HepG2 (cell line): Measurements from ENCODE around the gene CLASP1. TPM values are rescaled to one million over a fixed set of nuclear protein-coding genes. Genes with fewer than 3 reads are reported as not detected.

Source experiments
- AKAP8 ChIP-seq: sonication (generic); formaldehyde crosslinking; IDR thresholded peaks from 2 replicates; pipeline ENCODE4 v1.5.1; 2020; ENCODE audit warnings: mild to moderate bottlenecking, missing genetic modification reagents
- CREM ChIP-seq, 2 experiments: sonication (generic) in 1 of 2; formaldehyde crosslinking in 1 of 2; IDR thresholded peaks; 2 replicates each; pipeline versions ENCODE4 v1.4.0 to v1.6.1; 2016 to 2020; ENCODE audit warnings: antibody characterized with exemption in 1 of 2, mild to moderate bottlenecking in 1 of 2, missing genetic modification reagents in 1 of 2
- DMAP1 ChIP-seq: IDR thresholded peaks from 2 replicates; pipeline ENCODE4 v1.6.1; 2016
- MBD4 ChIP-seq: IDR thresholded peaks from 2 replicates; pipeline ENCODE4 v1.6.1; 2012; ENCODE audit warnings: low read length, inconsistent platforms, borderline replicate concordance
- NKX3-1 ChIP-seq: sonication (generic); formaldehyde crosslinking; IDR thresholded peaks from 2 replicates; pipeline ENCODE4 v1.5.0; 2020; ENCODE audit warnings: missing genetic modification reagents
- PHF20 ChIP-seq: sonication (generic); formaldehyde crosslinking; IDR thresholded peaks from 2 replicates; pipeline ENCODE4 v1.5.0; 2020; ENCODE audit warnings: mild to moderate bottlenecking, missing genetic modification reagents
- XRCC5 ChIP-seq: fragments of 200-400 bp; formaldehyde crosslinking; optimal IDR thresholded peaks from 2 replicates; pipeline ENCODE3; 2017; ENCODE audit warnings: mild to moderate bottlenecking, low read length
- ZBTB38 ChIP-seq: sonication (generic); formaldehyde crosslinking; IDR thresholded peaks from 2 replicates; pipeline ENCODE4 v1.5.1; 2020; ENCODE audit warnings: mild to moderate bottlenecking, missing genetic modification reagents
- ZFX ChIP-seq: sonication (generic); formaldehyde crosslinking; IDR thresholded peaks from 2 replicates; pipeline ENCODE4 v1.4.0; 2020; ENCODE audit warnings: mild to moderate bottlenecking, low read depth, missing genetic modification reagents, moderate library complexity
- ZNF234 ChIP-seq: sonication (generic); formaldehyde crosslinking; conservative IDR thresholded peaks from 2 replicates; pipeline ENCODE4 v1.5.1; 2020; ENCODE audit warnings: mild to moderate bottlenecking, missing genetic modification reagents
- ZNF354B ChIP-seq: sonication (generic); formaldehyde crosslinking; IDR thresholded peaks from 2 replicates; pipeline ENCODE4 v1.8.0; 2022; ENCODE audit warnings: mild to moderate bottlenecking, missing genetic modification reagents
- ZNF616 ChIP-seq: sonication (generic); formaldehyde crosslinking; IDR thresholded peaks from 2 replicates; pipeline ENCODE4 v1.5.0; 2020; ENCODE audit warnings: low read depth, mild to moderate bottlenecking, missing genetic modification reagents
- ZNF878 ChIP-seq: sonication (generic); formaldehyde crosslinking; IDR thresholded peaks from 2 replicates; pipeline ENCODE4 v1.8.1; 2023; ENCODE audit warnings: mild to moderate bottlenecking, missing genetic modification reagents, moderate library complexity
- polyA plus RNA-seq, 8 experiments: library from polyadenylated mRNA; depleted of rRNA in 3 of 8; stranded (reverse) in 7 of 8; unstranded in 1 of 8; fragments of >200 nt; fragmentation: Illumina TruSeq in 4 of 8; extraction: Trizol in 4 of 8; gene quantifications; 2 replicates each; pipeline versions ENCODE4 v1.2.1 to v1.2.3, GENCODE V29; 2011 to 2016; ENCODE audit warnings: low read depth in 4 of 8, missing spikeins in 1 of 8, mixed read lengths in 1 of 8; ENCODE audit not compliant: insufficient read depth in 1 of 8
- total RNA-seq, 5 experiments: library from RNA; depleted of rRNA; stranded (reverse); fragments of >200 nt; fragmentation: Illumina TruSeq; extraction: Trizol; gene quantifications; 2 replicates each; pipeline ENCODE4 v1.2.3, GENCODE V29; 2016; ENCODE audit warnings: low read depth in 1 of 5
- TF ChIP-seq, protein P1 (sequence below): sonication (generic); formaldehyde crosslinking; IDR thresholded peaks from 2 replicates; pipeline ENCODE4 v1.5.0; 2020; ENCODE audit warnings: missing genetic modification reagents
- TF ChIP-seq, protein P2 (sequence below): sonication (generic); formaldehyde crosslinking; IDR thresholded peaks from 2 replicates; pipeline ENCODE4 v1.8.1; 2022; ENCODE audit warnings: low read depth, mild to moderate bottlenecking, missing genetic modification reagents
- TF ChIP-seq, protein P3 (sequence below): IDR thresholded peaks from 2 replicates; pipeline ENCODE4 v1.6.1; 2016; ENCODE audit warnings: low read depth
- TF ChIP-seq, protein P4 (sequence below): sonication (generic); formaldehyde crosslinking; IDR thresholded peaks from 2 replicates; pipeline ENCODE4 v1.4.0; 2020; ENCODE audit warnings: mild to moderate bottlenecking, missing genetic modification reagents
- TF ChIP-seq, protein P5 (sequence below): sonication (generic); formaldehyde crosslinking; IDR thresholded peaks from 2 replicates; pipeline ENCODE4 v1.5.1; 2020; ENCODE audit warnings: mild to moderate bottlenecking, moderate library complexity, missing genetic modification reagents
- TF ChIP-seq, protein P6 (sequence below): sonication (generic); formaldehyde crosslinking; IDR thresholded peaks from 2 replicates; pipeline ENCODE4 v1.8.1; 2023; ENCODE audit warnings: mild to moderate bottlenecking, missing genetic modification reagents, borderline replicate concordance

The CLASP1 gene
- total and polyA plus RNA-seq, 2 of the 13 experiments (the other 11 are each of a cell fraction or from before 2014, with no cell fraction given): 11.7 to 47.9 TPM

DNA sequence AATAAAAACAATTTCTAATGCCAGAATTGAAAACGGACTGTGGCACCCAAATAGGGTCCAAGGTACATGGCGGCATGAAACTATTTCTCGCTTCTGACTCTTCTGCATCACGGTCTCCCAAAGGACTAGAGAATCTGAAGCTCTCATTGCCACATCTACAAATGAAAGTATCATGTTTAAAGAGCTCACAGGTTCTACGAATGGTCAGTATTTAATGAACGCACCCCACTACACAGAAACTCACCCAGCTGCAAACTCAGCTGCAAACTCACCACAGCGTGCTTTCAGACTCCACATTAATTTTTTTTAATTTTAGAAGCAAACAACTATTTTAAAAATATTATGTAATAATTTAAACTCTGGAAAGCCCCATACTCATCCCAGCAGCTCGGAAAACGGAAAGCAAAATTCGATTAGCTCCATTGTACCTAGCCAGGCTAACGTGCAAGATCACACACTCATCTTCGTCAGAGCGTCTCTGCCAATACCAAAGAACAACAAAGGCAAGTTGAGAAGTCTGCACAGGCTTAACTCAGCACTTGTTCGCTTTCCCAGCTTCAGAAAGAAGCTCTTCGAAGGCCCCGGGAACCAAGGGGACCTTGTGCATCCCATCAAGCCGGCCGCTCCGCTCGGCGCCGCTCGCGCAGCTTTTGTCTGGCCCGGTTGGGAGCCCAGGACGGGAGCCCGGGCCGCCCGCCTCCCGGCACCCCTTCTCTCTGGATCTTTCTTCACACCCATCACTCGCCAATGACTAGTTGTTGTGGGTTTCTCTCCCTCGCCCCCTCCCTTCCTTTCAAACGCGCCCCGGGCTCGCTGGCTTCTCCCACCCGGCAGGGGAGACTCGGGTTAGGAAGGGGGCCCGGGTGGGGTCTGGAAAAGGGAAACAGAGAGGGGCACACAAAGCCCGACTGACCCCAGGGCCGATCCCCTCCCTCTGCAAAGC lies 785 bp downstream of the CLASP1 start (continued):
- TF ChIP-seq NKX3-1 (peak; percentile 38; the same call in 1 of the 2 replicates), CREM (IDR thresholded peaks at IDR 0.05) (no peak; the same call in 1 of the 2 replicates), CREM (CRISPR knock-in tag; IDR thresholded peaks at IDR 0.05) (no peak), ZNF234 (CRISPR knock-in tag) (0 out of 2 replicates have a peak, but pooled peaks have one; percentile 43), ZNF878 (CRISPR knock-in tag) (peak; percentile 58; the same call in 1 of the 2 replicates), DMAP1 (no peak), ZFX (CRISPR knock-in tag) (no peak), XRCC5 (peak; percentile 38), ZNF354B (CRISPR knock-in tag) (no peak), ZNF616 (CRISPR knock-in tag) (no peak; the same call in 1 of the 2 replicates), ZBTB38 (CRISPR knock-in tag) (no peak), MBD4 (no peak), AKAP8 (CRISPR knock-in tag) (no peak), PHF20 (CRISPR knock-in tag) (no peak)
- TF ChIP-seq, protein P1, sequence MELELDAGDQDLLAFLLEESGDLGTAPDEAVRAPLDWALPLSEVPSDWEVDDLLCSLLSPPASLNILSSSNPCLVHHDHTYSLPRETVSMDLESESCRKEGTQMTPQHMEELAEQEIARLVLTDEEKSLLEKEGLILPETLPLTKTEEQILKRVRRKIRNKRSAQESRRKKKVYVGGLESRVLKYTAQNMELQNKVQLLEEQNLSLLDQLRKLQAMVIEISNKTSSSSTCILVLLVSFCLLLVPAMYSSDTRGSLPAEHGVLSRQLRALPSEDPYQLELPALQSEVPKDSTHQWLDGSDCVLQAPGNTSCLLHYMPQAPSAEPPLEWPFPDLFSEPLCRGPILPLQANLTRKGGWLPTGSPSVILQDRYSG: 0 out of 2 replicates have a peak, but pooled peaks have one; percentile 29
- TF ChIP-seq, protein P2, sequence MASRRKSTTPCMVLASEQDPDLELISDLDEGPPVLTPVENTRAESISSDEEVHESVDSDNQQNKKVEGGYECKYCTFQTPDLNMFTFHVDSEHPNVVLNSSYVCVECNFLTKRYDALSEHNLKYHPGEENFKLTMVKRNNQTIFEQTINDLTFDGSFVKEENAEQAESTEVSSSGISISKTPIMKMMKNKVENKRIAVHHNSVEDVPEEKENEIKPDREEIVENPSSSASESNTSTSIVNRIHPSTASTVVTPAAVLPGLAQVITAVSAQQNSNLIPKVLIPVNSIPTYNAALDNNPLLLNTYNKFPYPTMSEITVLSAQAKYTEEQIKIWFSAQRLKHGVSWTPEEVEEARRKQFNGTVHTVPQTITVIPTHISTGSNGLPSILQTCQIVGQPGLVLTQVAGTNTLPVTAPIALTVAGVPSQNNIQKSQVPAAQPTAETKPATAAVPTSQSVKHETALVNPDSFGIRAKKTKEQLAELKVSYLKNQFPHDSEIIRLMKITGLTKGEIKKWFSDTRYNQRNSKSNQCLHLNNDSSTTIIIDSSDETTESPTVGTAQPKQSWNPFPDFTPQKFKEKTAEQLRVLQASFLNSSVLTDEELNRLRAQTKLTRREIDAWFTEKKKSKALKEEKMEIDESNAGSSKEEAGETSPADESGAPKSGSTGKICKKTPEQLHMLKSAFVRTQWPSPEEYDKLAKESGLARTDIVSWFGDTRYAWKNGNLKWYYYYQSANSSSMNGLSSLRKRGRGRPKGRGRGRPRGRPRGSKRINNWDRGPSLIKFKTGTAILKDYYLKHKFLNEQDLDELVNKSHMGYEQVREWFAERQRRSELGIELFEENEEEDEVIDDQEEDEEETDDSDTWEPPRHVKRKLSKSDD (CRISPR knock-in tag): no peak
- TF ChIP-seq, protein P3, sequence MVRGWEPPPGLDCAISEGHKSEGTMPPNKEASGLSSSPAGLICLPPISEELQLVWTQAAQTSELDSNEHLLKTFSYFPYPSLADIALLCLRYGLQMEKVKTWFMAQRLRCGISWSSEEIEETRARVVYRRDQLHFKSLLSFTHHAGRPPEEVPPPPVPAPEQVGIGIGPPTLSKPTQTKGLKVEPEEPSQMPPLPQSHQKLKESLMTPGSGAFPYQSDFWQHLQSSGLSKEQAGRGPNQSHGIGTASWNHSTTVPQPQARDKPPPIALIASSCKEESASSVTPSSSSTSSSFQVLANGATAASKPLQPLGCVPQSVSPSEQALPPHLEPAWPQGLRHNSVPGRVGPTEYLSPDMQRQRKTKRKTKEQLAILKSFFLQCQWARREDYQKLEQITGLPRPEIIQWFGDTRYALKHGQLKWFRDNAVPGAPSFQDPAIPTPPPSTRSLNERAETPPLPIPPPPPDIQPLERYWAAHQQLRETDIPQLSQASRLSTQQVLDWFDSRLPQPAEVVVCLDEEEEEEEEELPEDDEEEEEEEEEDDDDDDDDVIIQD (CRISPR knock-in tag): no peak
- TF ChIP-seq, protein P4, sequence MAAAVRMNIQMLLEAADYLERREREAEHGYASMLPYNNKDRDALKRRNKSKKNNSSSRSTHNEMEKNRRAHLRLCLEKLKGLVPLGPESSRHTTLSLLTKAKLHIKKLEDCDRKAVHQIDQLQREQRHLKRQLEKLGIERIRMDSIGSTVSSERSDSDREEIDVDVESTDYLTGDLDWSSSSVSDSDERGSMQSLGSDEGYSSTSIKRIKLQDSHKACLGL (CRISPR knock-in tag): no peak
- TF ChIP-seq, protein P5, sequence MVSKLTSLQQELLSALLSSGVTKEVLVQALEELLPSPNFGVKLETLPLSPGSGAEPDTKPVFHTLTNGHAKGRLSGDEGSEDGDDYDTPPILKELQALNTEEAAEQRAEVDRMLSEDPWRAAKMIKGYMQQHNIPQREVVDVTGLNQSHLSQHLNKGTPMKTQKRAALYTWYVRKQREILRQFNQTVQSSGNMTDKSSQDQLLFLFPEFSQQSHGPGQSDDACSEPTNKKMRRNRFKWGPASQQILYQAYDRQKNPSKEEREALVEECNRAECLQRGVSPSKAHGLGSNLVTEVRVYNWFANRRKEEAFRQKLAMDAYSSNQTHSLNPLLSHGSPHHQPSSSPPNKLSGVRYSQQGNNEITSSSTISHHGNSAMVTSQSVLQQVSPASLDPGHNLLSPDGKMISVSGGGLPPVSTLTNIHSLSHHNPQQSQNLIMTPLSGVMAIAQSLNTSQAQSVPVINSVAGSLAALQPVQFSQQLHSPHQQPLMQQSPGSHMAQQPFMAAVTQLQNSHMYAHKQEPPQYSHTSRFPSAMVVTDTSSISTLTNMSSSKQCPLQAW: 0 out of 2 replicates have a peak, but pooled peaks have one; percentile 43
- TF ChIP-seq, protein P6, sequence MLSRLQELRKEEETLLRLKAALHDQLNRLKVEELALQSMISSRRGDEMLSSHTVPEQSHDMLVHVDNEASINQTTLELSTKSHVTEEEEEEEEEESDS: 0 out of 2 replicates have a peak, but pooled peaks have one; percentile 28
